Astrocyte (in vitro differentiated cells and primary cell): ENCODE results near the gene BPI. TPM values are rescaled to one million over a fixed set of nuclear protein-coding genes. Genes with fewer than 3 reads are reported as not detected.
"Not testable (repeated sequence)": the region's sequence is repeated elsewhere in the genome, so short reads cannot be mapped to it uniquely, and the experiment has no call there.

Source experiments
- DNase-seq: peaks from one replicate; pipeline ENCODE4 v3.0.0-alpha.2; 2010; ENCODE audit warnings: low read depth
- FAIRE-seq: peaks from 2 replicates; lab custom pipeline; 2011; peaks lifted over from hg19 to GRCh38; lab: Jason Lieb, UNC
- H2AFZ ChIP-seq: 2 replicates; pipeline ENCODE4 v1.6.0; 2012; ENCODE audit warnings: low read depth, low read length, inconsistent platforms
- H3K27ac ChIP-seq: 2 replicates; pipeline ENCODE4 v1.5.1; 2011; ENCODE audit warnings: low read depth, low read length, inconsistent platforms
- H3K27me3 ChIP-seq: 2 replicates; pipeline ENCODE4 v1.6.0; 2011; ENCODE audit warnings: low read length, inconsistent platforms; ENCODE audit not compliant: insufficient read depth
- H3K36me3 ChIP-seq: 2 replicates; pipeline ENCODE4 v1.5.1; 2011; ENCODE audit warnings: low read length, inconsistent platforms; ENCODE audit not compliant: insufficient read depth
- H3K4me1 ChIP-seq: 2 replicates; pipeline ENCODE4 v1.5.1; 2011; ENCODE audit warnings: low read length, inconsistent platforms; ENCODE audit not compliant: insufficient read depth
- H3K4me2 ChIP-seq: 2 replicates; pipeline ENCODE4 v1.6.0; 2012; ENCODE audit warnings: low read length, inconsistent platforms
- H3K4me3 ChIP-seq: 2 replicates; pipeline ENCODE4 v1.5.1; 2011; ENCODE audit warnings: low read depth, mild to moderate bottlenecking, low read length, inconsistent platforms; ENCODE audit not compliant: insufficient read depth
- H3K79me2 ChIP-seq: 2 replicates; pipeline ENCODE4 v1.6.0; 2012; ENCODE audit warnings: mild to moderate bottlenecking, low read length, inconsistent platforms; ENCODE audit not compliant: insufficient read depth
- H3K9ac ChIP-seq: 2 replicates; pipeline ENCODE4 v1.6.0; 2012; ENCODE audit warnings: mild to moderate bottlenecking, low read length, inconsistent platforms
- H3K9me3 ChIP-seq: 2 replicates; pipeline ENCODE4 v1.5.1; 2012; ENCODE audit warnings: low read depth, mild to moderate bottlenecking, low read length, inconsistent platforms; ENCODE audit not compliant: insufficient read depth
- H4K20me1 ChIP-seq: 2 replicates; pipeline ENCODE4 v1.6.0; 2012; ENCODE audit warnings: low read length, inconsistent platforms; ENCODE audit not compliant: insufficient read depth
- H3K27ac Mint-ChIP-seq: one replicate; pipeline ENCODE4 v1.8.0; 2021; ENCODE audit warnings: mild to moderate bottlenecking, mixed read lengths; ENCODE audit not compliant: unreplicated experiment
- H3K27me3 Mint-ChIP-seq: one replicate; pipeline ENCODE4 v1.8.0; 2021; ENCODE audit warnings: low read depth, mixed read lengths; ENCODE audit not compliant: unreplicated experiment
- H3K36me3 Mint-ChIP-seq: one replicate; pipeline ENCODE4 v1.8.0; 2021; ENCODE audit warnings: low read depth, mixed read lengths; ENCODE audit not compliant: unreplicated experiment
- H3K4me1 Mint-ChIP-seq: one replicate; pipeline ENCODE4 v1.8.0; 2021; ENCODE audit warnings: low read depth, mixed read lengths; ENCODE audit not compliant: unreplicated experiment
- H3K4me3 Mint-ChIP-seq: one replicate; pipeline ENCODE4 v1.8.0; 2021; ENCODE audit warnings: mild to moderate bottlenecking, moderate library complexity, mixed read lengths; ENCODE audit not compliant: unreplicated experiment
- H3K9me3 Mint-ChIP-seq: one replicate; pipeline ENCODE4 v1.8.0; 2021; ENCODE audit warnings: mild to moderate bottlenecking, mixed read lengths; ENCODE audit not compliant: unreplicated experiment
- EZH2 ChIP-seq: IDR thresholded peaks from 2 replicates; pipeline ENCODE4 v1.6.1; 2012; ENCODE audit warnings: mild to moderate bottlenecking, low read length, inconsistent platforms; ENCODE audit not compliant: insufficient read depth
- total RNA-seq: library from RNA; stranded (reverse); gene quantifications from 2 replicates; pipeline ENCODE4 v1.2.1, GENCODE V29; 2021
- TF ChIP-seq, protein P1 (sequence below): IDR thresholded peaks from 2 replicates; pipeline ENCODE4 v1.5.1; 2011; ENCODE audit warnings: low read depth, mild to moderate bottlenecking, inconsistent platforms, low read length, moderate library complexity; ENCODE audit not compliant: insufficient read depth

Gene BPI
- total RNA-seq, 1 donor from 2014 or later = not detected

DNA sequence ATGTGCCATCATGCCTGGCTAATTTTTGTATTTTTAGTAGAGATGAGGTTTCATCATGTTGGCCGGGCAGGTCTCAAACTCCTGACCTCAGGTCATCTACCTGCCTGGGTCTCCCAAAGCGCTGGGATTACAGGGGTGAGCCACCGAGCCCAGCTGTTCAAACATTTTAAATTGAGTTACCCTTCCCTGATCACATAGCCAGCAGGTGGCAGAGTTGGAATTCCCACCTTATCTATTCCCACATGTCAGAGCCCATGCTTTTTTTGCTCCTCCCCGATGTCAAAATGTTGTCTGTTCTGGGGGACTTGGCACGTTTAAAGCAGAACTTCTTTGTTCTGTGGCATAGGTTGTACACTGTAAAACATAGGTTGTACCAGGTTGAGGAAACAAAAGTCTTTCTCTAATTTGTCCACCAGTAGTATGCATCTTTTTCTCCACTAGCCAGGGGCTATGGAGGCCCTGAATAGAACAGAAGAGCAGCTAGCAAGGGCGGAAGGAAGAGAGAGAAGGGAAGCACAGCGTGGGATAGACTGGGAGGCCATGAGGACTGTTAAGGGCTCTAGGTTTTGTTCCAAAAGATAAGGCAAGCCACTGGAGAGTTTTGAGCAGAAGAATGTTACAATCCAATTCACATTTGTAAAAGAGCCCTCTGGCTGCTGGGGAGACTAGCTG is 35.0 kb downstream of the BPI start:
- no peaks in the 10 kb centered on the region for H4K20me1 ChIP-seq
- peaks cover 7% of the 10 kb centered on the region for H3K9me3 ChIP-seq
- peaks cover 10% of the 10 kb centered on the region for H3K9me3 Mint-ChIP-seq
- FAIRE-seq (no peak), DNase-seq (no peak)
- H3K27me3 ChIP-seq = peaks cover 22% of the 10 kb centered on the region
- H3K36me3 ChIP-seq = no peaks in the 10 kb centered on the region
- H3K9ac ChIP-seq = no peak overlapping the region
- TF ChIP-seq, protein P1, sequence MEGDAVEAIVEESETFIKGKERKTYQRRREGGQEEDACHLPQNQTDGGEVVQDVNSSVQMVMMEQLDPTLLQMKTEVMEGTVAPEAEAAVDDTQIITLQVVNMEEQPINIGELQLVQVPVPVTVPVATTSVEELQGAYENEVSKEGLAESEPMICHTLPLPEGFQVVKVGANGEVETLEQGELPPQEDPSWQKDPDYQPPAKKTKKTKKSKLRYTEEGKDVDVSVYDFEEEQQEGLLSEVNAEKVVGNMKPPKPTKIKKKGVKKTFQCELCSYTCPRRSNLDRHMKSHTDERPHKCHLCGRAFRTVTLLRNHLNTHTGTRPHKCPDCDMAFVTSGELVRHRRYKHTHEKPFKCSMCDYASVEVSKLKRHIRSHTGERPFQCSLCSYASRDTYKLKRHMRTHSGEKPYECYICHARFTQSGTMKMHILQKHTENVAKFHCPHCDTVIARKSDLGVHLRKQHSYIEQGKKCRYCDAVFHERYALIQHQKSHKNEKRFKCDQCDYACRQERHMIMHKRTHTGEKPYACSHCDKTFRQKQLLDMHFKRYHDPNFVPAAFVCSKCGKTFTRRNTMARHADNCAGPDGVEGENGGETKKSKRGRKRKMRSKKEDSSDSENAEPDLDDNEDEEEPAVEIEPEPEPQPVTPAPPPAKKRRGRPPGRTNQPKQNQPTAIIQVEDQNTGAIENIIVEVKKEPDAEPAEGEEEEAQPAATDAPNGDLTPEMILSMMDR = peak; percentile 9
- no peak for TF ChIP-seq EZH2
- H3K27ac ChIP-seq = no peak overlapping the region
- peaks cover 46% of the 10 kb centered on the region for H3K27me3 Mint-ChIP-seq
- H3K36me3 Mint-ChIP-seq = peaks cover 2% of the 10 kb centered on the region
- H3K27ac Mint-ChIP-seq = no peak overlapping the region
- no peaks in the 10 kb centered on the region for H3K79me2 ChIP-seq
- H3K4me3 Mint-ChIP-seq = no peak overlapping the region
- H3K4me1 Mint-ChIP-seq = no peaks in the 10 kb centered on the region
- no peaks in the 10 kb centered on the region for H3K4me1 ChIP-seq
- H3K4me2 ChIP-seq = no peak overlapping the region
- H3K4me3 ChIP-seq = no peak overlapping the region
- H2AFZ ChIP-seq = no peak overlapping the region

DNA sequence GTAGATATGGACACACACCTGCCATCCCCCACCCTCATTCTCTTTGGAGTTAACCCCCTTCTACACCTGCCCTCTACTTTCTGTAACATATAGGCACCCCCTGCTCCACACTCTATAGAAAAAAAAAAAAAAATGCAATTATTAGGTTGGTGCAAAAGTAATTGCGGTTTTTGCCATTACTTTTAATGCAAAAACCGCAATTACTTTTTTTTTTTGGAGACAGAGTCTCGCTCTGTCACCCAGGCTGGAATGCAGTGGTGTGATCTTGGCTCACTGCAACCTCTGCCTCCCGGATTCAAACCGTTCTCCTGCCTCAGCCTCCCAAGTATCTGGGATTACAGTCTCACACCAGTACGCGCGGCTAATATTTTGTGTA is 35.6 kb downstream of the BPI start:
- not testable (repeated sequence) for H4K20me1 ChIP-seq, H3K4me2 ChIP-seq, H3K4me3 ChIP-seq, H3K36me3 Mint-ChIP-seq, H3K4me3 Mint-ChIP-seq, H3K4me1 ChIP-seq, H3K27ac Mint-ChIP-seq, H3K79me2 ChIP-seq, DNase-seq, H3K9ac ChIP-seq, H2AFZ ChIP-seq, FAIRE-seq, H3K4me1 Mint-ChIP-seq, H3K36me3 ChIP-seq, H3K27ac ChIP-seq, H3K9me3 ChIP-seq
- H3K27me3 ChIP-seq = peaks cover 19% of the 10 kb centered on the region
- H3K9me3 Mint-ChIP-seq = peaks cover 10% of the 10 kb centered on the region
- H3K27me3 Mint-ChIP-seq = peaks cover 48% of the 10 kb centered on the region

DNA sequence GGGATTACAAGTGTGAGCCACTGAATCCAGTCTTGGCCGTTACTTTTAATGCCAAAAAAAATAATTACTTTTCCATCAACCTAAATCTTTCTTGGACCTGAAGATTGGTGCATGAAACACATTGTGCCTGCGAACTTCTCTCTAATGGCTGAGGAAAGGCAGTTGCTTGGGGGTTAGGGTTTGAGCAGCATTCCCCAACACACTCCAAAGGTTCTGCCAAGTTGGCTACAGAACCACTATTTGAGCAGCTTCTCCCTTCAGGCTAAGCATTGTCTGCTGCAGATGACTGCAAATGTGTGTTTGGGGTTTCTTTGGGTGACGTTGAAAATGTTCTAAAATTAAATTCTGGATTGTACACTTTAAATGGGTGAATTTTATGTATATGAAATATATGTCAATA is 36.0 kb downstream of the BPI start:
- H3K9me3 Mint-ChIP-seq = peaks cover 9% of the 10 kb centered on the region
- Histone ChIP-seq H2AFZ (no peak overlapping the region), H3K36me3 (no peaks in the 10 kb centered on the region), H3K9me3 (peaks cover 7% of the 10 kb centered on the region), H3K27me3 (peaks cover 18% of the 10 kb centered on the region), H3K4me2 (no peak overlapping the region), H4K20me1 (no peaks in the 10 kb centered on the region), H3K27ac (no peak overlapping the region), H3K9ac (no peak overlapping the region), H3K4me1 (no peaks in the 10 kb centered on the region), H3K79me2 (no peaks in the 10 kb centered on the region), H3K4me3 (no peak overlapping the region)
- H3K27ac Mint-ChIP-seq = no peak overlapping the region
- H3K36me3 Mint-ChIP-seq = peaks cover 2% of the 10 kb centered on the region
- no peak for DNase-seq
- H3K4me3 Mint-ChIP-seq = no peak overlapping the region
- peaks cover 48% of the 10 kb centered on the region for H3K27me3 Mint-ChIP-seq
- TF ChIP-seq, protein P1 = no peak
- FAIRE-seq = no peak
- H3K4me1 Mint-ChIP-seq = no peaks in the 10 kb centered on the region
